Measurements from ENCODE around the gene ATL2. TPM values are rescaled to one million over a fixed set of nuclear protein-coding genes. Genes with fewer than 3 reads are reported as not detected.

Gene ATL2
- total RNA-seq, 1 experiment from 2014 or later, result 85.5 TPM

GRCh38 chr2:38267270-38267925, 109.7 kb downstream of the ATL2 start:
- Histone ChIP-seq H3K27ac (ENCODE audit: low read depth, low read length, poor library complexity, severe bottlenecking) (no peak overlapping the region), H3K4me1 (ENCODE audit: insufficient read depth, low read length, poor library complexity, severe bottlenecking) (no peaks in the 10 kb centered on the region), H3K4me3 (ENCODE audit: low read depth, low read length, poor library complexity, severe bottlenecking) (no peak overlapping the region), H3K36me3 (ENCODE audit: insufficient read depth, low read length, poor library complexity, severe bottlenecking) (no peaks in the 10 kb centered on the region), H3K9me3 (ENCODE audit: low read depth, low read length, poor library complexity, severe bottlenecking) (no peaks in the 10 kb centered on the region), H3K27me3 (replicated peaks; ENCODE audit: insufficient read depth, low read depth, low read length, poor library complexity) (no peaks in the 10 kb centered on the region)
- DNase-seq (ENCODE audit: low spot score), result no peak
- ChIA-PET CTCF (no interaction called here), POLR2A (ENCODE audit: low non-redundant PET) (no interaction called here)
- TF ChIP-seq EZH2 (IDR thresholded peaks at IDR 0.05; ENCODE audit: borderline replicate concordance, low read depth, low read length, poor library complexity, severe bottlenecking) (no peak), CTCF (conservative IDR thresholded peaks at IDR 0.05; ENCODE audit: low read depth, low read length) (no peak)
- intact Hi-C loops (cut with micrococcal nuclease; ENCODE audit: unreplicated experiment), result no loop called here
- no TSS peak for BruUV-seq (replicated peaks)

- intact Hi-C loops (cut with micrococcal nuclease; ENCODE audit: unreplicated experiment), result no loop called here
- no peaks in the 10 kb centered on the region for H3K36me3 ChIP-seq (ENCODE audit: insufficient read depth, low read length, poor library complexity, severe bottlenecking)
- TF ChIP-seq EZH2 (IDR thresholded peaks at IDR 0.05; ENCODE audit: borderline replicate concordance, low read depth, low read length, poor library complexity, severe bottlenecking) (no peak), CTCF (conservative IDR thresholded peaks at IDR 0.05; ENCODE audit: low read depth, low read length) (no peak)
- ChIA-PET CTCF (no interaction called here), POLR2A (ENCODE audit: low non-redundant PET) (no interaction called here)
- H3K4me3 ChIP-seq (ENCODE audit: low read depth, low read length, poor library complexity, severe bottlenecking), result no peak overlapping the region
- BruUV-seq (replicated peaks), result no TSS peak
- no peak overlapping the region for H3K27ac ChIP-seq (ENCODE audit: low read depth, low read length, poor library complexity, severe bottlenecking)
- DNase-seq (ENCODE audit: low spot score), result no peak
- no peaks in the 10 kb centered on the region for H3K27me3 ChIP-seq (replicated peaks; ENCODE audit: insufficient read depth, low read depth, low read length, poor library complexity)
- H3K4me1 ChIP-seq (ENCODE audit: insufficient read depth, low read length, poor library complexity, severe bottlenecking), result no peaks in the 10 kb centered on the region
- no peaks in the 10 kb centered on the region for H3K9me3 ChIP-seq (ENCODE audit: low read depth, low read length, poor library complexity, severe bottlenecking)
Measured at GRCh38 chr2:38266382-38267061, 110.6 kb downstream of the ATL2 start.

GRCh38 chr2:38265461-38265860, 111.6 kb downstream of the ATL2 start:
- no peak for DNase-seq (ENCODE audit: low spot score)
- BruUV-seq (replicated peaks), result no TSS peak
- no peak overlapping the region for H3K27ac ChIP-seq (ENCODE audit: low read depth, low read length, poor library complexity, severe bottlenecking)
- H3K27me3 ChIP-seq (replicated peaks; ENCODE audit: insufficient read depth, low read depth, low read length, poor library complexity), result no peaks in the 10 kb centered on the region
- intact Hi-C loops (cut with micrococcal nuclease; ENCODE audit: unreplicated experiment), result no loop called here
- no peaks in the 10 kb centered on the region for H3K9me3 ChIP-seq (ENCODE audit: low read depth, low read length, poor library complexity, severe bottlenecking)
- ChIA-PET POLR2A (ENCODE audit: low non-redundant PET) (no interaction called here), CTCF (no interaction called here)
- no peaks in the 10 kb centered on the region for H3K36me3 ChIP-seq (ENCODE audit: insufficient read depth, low read length, poor library complexity, severe bottlenecking)
- no peaks in the 10 kb centered on the region for H3K4me1 ChIP-seq (ENCODE audit: insufficient read depth, low read length, poor library complexity, severe bottlenecking)
- H3K4me3 ChIP-seq (ENCODE audit: low read depth, low read length, poor library complexity, severe bottlenecking), result no peak overlapping the region
- TF ChIP-seq CTCF (conservative IDR thresholded peaks at IDR 0.05; ENCODE audit: low read depth, low read length), result no peak
- TF ChIP-seq EZH2 (IDR thresholded peaks at IDR 0.05; ENCODE audit: borderline replicate concordance, low read depth, low read length, poor library complexity, severe bottlenecking), result no peak

Data from A673 (cell line).